ENCODE measurements around the gene TAS2R38.
"Not testable (repeated sequence)": the region's sequence is repeated elsewhere in the genome, so short reads cannot be mapped to it uniquely, and the experiment has no call there.

TAS2R38 gene

DNA sequence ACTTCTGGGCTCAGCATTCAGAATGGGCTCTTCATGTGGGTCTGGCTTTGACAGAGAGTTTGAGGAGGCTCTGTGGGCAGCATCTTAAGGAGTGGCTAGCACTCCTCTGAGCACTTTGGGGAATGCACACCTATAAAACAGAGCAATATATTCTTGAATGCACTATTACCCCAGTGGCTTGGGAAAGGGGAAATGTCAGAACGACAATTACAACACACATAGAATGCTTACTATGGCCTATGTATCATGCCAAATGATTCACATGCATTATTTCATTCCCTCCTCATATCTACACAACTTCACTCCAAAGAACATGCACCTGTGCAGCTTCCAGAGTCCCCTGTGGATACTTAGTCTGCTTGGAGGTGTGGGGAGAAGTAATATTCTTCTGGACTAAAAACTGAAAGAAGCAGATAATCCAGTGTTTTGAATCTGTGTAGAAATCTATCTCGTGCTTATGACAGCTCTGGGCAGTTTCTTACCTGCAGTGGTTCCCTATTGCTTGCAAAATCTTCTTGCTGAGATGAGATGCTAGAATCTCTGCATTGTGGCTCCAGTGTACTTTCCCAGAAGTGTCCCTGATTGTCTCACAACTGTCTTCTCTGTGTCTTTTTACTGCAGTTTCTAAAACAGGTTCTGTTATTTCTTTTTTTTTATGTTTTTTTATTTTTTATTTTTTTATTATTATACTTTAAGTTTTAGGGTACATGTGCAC is 16.6 kb upstream of the TAS2R38 start:
- ATAC-seq = no peak
- no peak for DNase-seq (ENCODE audit: low spot score in 2 of 2)
- no peak overlapping the region for H3K4me3 Mint-ChIP-seq
- no peaks in the 10 kb centered on the region for H3K9me3 Mint-ChIP-seq
- H3K36me3 Mint-ChIP-seq = no peaks in the 10 kb centered on the region
- no peak overlapping the region for H3K27ac Mint-ChIP-seq
- no peaks in the 10 kb centered on the region for H3K4me1 Mint-ChIP-seq

DNA sequence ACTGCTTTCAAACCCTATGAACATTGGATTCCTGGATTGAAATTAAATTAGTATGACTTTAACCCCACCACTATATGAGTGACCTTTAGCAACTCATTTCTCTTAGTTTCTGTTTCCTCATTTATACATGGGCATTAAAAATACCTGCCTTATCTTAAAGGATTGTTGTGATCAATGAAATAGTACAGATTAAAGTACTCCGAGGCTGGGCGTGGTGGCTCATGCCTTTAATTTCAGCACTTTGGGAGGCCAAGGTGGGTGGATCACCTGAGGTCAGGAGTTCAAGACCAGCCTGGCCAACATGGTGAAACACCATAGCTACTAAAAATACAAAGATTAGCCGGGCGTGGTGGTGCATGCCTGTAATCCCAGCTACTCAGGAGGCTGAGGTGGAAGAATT is 14.2 kb upstream of the TAS2R38 start:
- not testable (repeated sequence) for H3K4me1 Mint-ChIP-seq; H3K4me3 Mint-ChIP-seq; H3K27ac Mint-ChIP-seq; H3K9me3 Mint-ChIP-seq; H3K36me3 Mint-ChIP-seq; ATAC-seq; DNase-seq (ENCODE audit: low spot score in 2 of 2)

DNA sequence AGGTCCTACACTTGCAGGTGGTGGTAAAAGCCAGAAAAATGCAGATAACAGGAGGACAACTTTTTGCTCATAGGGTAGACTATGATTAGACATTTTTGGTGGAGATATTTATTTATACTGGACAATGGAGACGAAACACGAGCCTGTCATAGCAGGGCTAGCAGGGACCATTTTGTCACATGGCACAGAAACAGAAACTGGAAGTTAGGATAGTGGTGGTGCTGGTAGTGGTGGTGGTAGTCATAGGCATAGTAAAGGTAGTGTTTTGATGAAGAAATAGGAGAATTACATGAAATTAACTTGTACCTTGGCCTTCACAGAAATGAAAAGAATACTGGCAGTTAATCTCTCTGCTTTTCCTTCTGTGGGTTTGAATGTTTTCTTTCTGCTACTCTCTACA is 13.3 kb upstream of the TAS2R38 start:
- H3K4me1 Mint-ChIP-seq = no peaks in the 10 kb centered on the region
- H3K36me3 Mint-ChIP-seq = no peaks in the 10 kb centered on the region
- H3K4me3 Mint-ChIP-seq = no peak overlapping the region
- H3K27ac Mint-ChIP-seq = no peak overlapping the region
- no peaks in the 10 kb centered on the region for H3K9me3 Mint-ChIP-seq
- no peak for DNase-seq (ENCODE audit: low spot score in 2 of 2)
- ATAC-seq = no peak

DNA sequence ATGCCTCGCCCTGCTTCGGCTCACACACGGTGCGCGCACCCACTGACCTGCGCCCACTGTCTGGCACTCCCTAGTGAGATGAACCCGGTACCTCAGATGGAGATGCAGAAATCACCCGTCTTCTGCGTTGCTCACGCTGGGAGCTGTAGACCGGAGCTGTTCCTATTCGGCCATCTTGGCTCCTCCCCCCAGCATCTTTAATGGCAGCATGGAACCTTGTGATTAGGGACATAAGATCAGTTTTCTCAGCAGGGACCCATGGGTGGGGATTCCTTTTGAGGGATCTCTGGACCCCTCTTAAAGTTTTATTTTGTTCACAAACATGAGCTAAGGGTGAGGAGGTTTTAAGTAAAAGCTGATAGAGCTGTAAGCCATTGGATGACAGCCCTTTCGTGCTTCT is 12.4 kb upstream of the TAS2R38 start:
- H3K4me1 Mint-ChIP-seq; H3K9me3 Mint-ChIP-seq; H3K4me3 Mint-ChIP-seq; H3K36me3 Mint-ChIP-seq; H3K27ac Mint-ChIP-seq; DNase-seq (ENCODE audit: low spot score in 2 of 2); ATAC-seq: not testable (repeated sequence)

DNA sequence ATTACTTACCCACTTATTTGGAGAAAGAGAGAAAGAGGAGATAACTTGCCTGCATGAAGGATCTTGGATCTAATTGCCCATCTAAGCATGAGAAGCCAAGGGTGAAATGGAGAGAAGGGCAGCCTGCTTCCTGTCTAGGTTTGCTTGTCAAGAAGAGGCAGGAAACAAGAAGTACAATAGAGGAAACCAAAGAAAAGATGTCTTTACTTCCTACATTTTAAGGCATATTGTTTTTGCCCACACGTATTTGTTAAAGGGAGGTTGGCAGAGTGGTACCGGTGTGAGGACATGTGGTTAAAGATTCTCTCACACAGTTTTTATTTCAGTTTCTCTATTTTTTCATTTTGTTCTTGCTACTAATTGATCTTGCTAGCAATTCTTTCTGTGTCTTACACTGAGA is 6.0 kb upstream of the TAS2R38 start:
- Mint-ChIP-seq H3K27ac (no peak overlapping the region), H3K4me3 (no peak overlapping the region), H3K4me1 (peaks cover 8% of the 10 kb centered on the region), H3K36me3 (no peaks in the 10 kb centered on the region), H3K9me3 (peaks cover 5% of the 10 kb centered on the region)
- ATAC-seq = no peak
- no peak for DNase-seq (ENCODE audit: low spot score in 2 of 2)

DNA sequence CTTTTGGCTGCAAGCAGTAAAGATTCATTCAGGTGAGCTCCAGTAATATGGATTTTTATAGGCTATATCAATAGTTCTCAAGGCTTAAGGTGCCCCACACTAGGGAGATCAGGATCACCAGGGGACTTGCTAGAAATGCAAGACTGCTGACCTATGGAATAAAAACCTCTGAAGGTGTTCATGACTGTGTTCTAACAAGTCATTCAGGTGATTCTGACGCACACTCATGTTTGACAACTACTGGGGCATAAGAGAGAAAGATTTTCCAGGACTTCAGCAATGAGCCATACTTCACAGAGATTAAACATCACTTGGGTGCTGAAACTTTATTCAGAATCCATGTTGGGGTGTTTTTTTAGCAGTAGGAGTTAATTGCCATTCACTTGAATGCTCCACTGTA is 4.8 kb upstream of the TAS2R38 start:
- H3K4me3 Mint-ChIP-seq = no peak overlapping the region
- no peak overlapping the region for H3K27ac Mint-ChIP-seq
- no peaks in the 10 kb centered on the region for H3K36me3 Mint-ChIP-seq
- peaks cover 8% of the 10 kb centered on the region for H3K4me1 Mint-ChIP-seq
- DNase-seq (ENCODE audit: low spot score in 2 of 2) = no peak
- ATAC-seq = no peak
- H3K9me3 Mint-ChIP-seq = peaks cover 5% of the 10 kb centered on the region

DNA sequence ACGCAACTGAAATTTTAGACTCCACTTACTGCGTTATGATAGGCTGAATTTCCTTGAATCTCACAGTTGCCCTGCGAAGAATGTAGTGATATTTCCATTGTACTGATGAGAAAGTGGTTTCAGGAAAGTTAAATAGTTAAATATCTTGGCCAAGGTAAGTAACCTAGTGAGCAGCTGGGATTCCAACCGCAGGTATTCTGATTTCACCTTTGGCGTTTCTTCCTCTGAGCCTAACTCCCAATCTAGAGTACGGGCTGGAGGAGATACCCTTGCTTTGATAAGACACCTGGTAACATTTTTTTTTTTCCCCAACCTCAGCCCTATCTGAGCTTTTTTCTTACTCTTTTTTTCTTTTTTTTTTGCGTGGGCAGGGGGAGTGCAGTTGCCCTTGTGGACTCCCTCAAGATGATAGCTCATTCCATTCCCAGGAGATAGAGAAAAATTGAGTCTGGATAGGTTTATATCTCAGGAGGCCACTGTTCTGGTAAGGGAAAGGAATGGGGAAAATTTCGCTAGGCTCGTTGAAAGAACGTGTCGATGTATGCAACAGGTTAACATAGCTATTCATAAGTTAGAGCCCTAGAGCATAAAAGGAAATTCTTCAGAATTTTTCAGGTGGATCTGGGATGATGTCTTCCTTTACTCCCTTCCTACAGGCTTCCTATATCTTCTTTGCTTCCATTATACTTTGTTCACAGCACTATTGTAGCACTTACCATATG is 3.1 kb upstream of the TAS2R38 start:
- Mint-ChIP-seq H3K27ac (no peak overlapping the region), H3K4me1 (peaks cover 8% of the 10 kb centered on the region), H3K4me3 (peak overlapping the region; percentile 53), H3K36me3 (no peaks in the 10 kb centered on the region), H3K9me3 (peaks cover 5% of the 10 kb centered on the region)
- ATAC-seq (no peak), DNase-seq (ENCODE audit: low spot score in 2 of 2) (no peak)

DNA sequence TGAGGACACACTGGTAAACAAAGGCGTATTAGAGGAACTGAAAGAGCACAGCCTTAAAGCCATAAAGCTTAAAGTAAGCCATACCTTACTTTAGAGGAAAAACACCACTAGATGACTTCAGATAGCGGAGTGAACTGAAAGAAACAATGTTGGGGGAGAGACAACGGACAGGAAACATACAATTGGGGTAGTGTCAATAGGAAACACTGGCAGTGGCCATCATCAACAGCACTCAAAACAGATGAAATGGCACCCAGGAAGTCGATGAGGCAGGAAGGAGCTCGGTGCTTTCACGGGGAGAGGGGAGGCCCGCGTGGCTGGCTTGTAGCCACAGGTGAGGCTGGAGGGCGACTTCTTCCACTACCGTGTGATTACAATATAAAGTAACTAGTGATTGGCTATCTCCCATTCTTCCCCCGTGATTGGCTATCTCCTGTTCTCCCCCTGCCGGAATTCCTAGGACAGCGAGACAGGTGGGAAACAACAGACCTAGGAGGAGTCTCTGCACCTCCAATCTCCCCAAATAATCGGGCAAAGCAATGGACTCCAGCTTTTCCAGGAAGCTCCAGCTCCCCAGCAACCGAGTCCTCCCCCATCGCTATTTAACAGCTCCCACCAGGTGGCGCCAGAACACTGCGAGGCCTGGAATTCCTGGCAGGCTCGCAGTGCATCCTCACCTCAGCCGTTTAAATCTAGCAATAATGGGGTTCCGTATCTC is 2.4 kb upstream of the TAS2R38 start:
- Mint-ChIP-seq H3K4me3 (peak overlapping the region; percentile 53), H3K27ac (peak overlapping the region; percentile 10), H3K36me3 (no peaks in the 10 kb centered on the region), H3K4me1 (peaks cover 8% of the 10 kb centered on the region), H3K9me3 (peaks cover 5% of the 10 kb centered on the region)
- peak; percentile 71 for ATAC-seq
- DNase-seq (ENCODE audit: low spot score in 2 of 2) = peak; percentile 40 to 81

DNA sequence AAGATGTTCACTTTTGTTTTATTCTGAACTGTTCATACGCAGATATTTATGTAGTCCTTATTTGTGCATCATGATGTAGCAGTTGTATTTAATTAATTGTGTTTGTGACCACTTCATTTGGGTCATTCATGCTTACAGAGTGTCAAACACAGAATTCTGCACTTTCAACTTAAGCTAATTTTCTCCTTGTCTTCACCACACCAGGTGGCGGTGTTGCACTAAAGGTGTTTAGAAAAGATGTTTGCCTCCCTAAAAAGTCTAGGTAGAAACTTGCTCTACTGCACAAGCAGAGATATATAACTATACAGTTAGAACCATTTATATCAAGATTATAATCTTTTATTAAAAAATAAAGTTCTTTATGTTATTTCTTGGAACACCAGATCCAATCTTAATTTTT is 1.3 kb upstream of the TAS2R38 start:
- no peak for DNase-seq (ENCODE audit: low spot score in 2 of 2)
- Mint-ChIP-seq H3K4me3 (no peak overlapping the region), H3K9me3 (peaks cover 5% of the 10 kb centered on the region), H3K36me3 (no peaks in the 10 kb centered on the region), H3K27ac (no peak overlapping the region), H3K4me1 (peaks cover 8% of the 10 kb centered on the region)
- ATAC-seq = no peak

DNA sequence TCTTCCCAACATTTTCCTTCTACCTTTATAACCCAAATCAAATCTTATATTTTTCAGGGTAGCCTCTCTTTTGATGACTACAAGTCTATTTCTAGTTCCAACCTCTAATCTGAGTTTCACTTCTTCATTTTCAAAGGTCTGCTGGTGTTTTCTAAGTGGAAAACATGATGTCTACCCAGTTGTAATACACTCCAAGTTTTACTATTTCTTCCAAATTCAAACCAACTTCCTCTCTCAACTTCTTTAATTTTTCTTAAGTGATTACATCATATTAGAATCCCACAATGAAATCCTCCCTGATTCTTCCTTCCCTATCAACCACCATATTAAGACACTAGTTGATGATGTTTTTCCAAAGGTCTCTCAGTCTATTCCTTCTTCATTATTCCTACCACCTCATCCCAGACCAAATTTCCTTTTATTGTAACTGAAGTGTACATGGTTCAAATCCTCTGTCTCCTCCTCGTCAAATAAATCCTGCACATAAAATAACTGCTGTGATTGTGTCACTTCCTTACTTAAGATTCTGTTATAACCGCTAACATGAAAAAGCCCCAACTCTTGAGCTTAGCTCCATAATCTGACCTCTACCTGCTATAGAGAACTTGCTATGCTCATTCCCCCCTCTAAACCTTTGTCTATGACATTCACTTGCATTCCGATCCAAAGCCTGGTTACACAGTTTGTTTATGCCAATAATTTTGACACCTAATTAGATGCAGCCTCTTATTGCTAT is 12.7 kb downstream of the TAS2R38 start:
- no peaks in the 10 kb centered on the region for H3K4me1 Mint-ChIP-seq
- H3K36me3 Mint-ChIP-seq = no peaks in the 10 kb centered on the region
- no peaks in the 10 kb centered on the region for H3K9me3 Mint-ChIP-seq
- no peak overlapping the region for H3K27ac Mint-ChIP-seq
- no peak for DNase-seq (ENCODE audit: low spot score in 2 of 2)
- ATAC-seq = no peak
- no peak overlapping the region for H3K4me3 Mint-ChIP-seq

DNA sequence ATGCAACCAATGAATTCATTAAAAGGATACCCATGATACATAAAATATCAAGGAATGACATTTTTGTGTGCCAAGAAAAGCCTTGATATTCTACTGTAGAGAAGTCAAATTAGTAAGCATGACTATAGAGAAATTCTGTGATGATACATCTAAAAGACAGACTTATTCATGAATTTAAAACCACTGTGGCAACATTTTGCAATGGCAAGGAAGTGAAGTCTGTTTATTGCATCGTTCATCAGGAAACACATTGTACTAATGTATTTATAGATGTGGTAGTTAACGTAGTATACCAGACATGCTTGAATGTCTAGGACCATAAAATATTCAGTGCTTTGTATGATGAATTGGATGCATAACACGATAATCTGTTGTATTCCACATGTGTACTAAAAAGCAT is 17.5 kb downstream of the TAS2R38 start:
- Mint-ChIP-seq H3K27ac (no peak overlapping the region), H3K9me3 (no peaks in the 10 kb centered on the region), H3K4me1 (no peaks in the 10 kb centered on the region), H3K4me3 (no peak overlapping the region), H3K36me3 (no peaks in the 10 kb centered on the region)
- no peak for ATAC-seq
- DNase-seq (ENCODE audit: low spot score in 2 of 2) = no peak

DNA sequence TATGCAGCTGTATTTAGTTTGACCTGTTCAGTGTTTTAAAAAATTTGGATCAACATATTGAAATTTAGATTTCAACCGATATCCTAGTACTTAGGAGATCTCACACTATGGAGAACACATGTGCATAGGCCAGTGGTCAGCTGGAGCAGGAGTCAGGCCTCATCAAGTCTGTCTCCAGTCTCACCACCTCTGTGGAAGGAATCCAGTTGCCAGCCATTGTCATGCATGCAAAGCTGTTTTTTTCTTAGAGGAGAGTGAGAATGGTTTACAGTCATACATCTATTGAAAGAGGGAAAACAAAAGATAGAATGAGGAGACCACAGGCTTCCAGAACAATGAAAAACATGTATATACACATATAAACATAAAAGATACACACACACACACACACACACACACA is 19.2 kb downstream of the TAS2R38 start:
- no peak overlapping the region for H3K4me3 Mint-ChIP-seq
- DNase-seq (ENCODE audit: low spot score in 2 of 2) = no peak
- no peaks in the 10 kb centered on the region for H3K9me3 Mint-ChIP-seq
- H3K4me1 Mint-ChIP-seq = no peaks in the 10 kb centered on the region
- no peak for ATAC-seq
- H3K27ac Mint-ChIP-seq = no peak overlapping the region
- H3K36me3 Mint-ChIP-seq = no peaks in the 10 kb centered on the region

DNA sequence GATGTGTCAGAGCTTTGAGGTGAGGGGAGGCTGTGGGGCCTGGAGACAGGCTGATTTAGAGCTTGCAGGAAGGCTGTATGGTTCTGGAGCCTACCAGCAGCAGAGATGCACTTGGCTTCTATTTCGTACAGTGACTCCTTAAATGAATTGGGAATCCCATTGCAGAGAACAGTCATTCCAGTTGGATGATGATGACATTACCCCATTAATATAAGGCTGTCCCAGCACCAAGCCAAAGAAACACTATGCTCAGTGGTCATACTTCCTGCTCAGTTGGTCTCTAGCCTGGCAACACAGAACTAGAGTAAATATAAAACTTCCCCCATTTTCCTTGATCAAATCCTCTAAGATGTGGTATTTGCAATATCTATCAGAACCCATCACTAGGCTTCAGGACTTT is 21.1 kb downstream of the TAS2R38 start:
- no peak for ATAC-seq
- Mint-ChIP-seq H3K4me3 (no peak overlapping the region), H3K36me3 (no peaks in the 10 kb centered on the region), H3K9me3 (no peaks in the 10 kb centered on the region), H3K4me1 (no peaks in the 10 kb centered on the region), H3K27ac (no peak overlapping the region)
- no peak for DNase-seq (ENCODE audit: low spot score in 2 of 2)

DNA sequence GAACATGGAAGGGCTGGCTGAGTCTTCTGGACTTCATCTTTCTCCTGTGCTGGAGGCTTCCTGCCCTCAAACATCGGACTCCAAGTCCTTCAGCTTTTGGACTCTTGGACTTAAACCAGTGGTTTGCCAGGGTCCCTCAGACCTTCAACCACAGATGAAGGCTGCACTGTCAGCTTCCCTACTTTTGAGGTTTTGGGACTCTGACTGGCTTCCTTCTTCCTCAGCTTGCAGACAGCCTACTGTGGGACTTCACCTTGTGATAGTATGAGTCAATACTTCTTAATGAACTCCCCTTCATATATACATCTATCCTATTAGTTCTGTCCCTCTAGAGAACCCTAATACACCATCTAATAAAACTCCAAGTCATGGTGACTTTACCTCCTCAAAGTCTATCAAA is 22.8 kb downstream of the TAS2R38 start:
- no peak overlapping the region for H3K27ac Mint-ChIP-seq
- no peak for DNase-seq (ENCODE audit: low spot score in 2 of 2)
- H3K4me3 Mint-ChIP-seq = no peak overlapping the region
- H3K4me1 Mint-ChIP-seq = no peaks in the 10 kb centered on the region
- no peaks in the 10 kb centered on the region for H3K9me3 Mint-ChIP-seq
- H3K36me3 Mint-ChIP-seq = no peaks in the 10 kb centered on the region
- ATAC-seq = no peak

DNA sequence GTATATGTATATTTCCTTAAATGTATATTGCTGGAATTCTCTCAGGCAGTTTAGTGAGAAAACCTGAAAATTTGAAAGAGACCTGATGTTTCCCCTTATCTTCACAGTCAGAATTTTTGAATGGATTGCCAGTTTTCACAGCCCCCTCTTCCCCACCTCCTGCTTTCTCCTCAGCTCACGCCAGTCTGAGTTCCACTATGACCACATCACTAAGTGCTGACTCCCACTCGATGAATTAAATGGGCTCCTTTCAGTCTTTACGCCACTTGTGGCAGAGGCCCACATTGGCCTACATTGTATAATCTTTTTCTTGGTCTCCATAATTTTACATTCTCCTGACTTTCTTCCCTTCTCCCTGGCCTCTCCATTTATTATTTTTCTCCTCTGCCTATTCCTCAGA is 23.7 kb downstream of the TAS2R38 start:
- ATAC-seq = no peak

More for the DNA sequence above, 23.7 kb downstream of the TAS2R38 start:
- H3K27ac Mint-ChIP-seq = no peak overlapping the region
- no peaks in the 10 kb centered on the region for H3K36me3 Mint-ChIP-seq
- no peaks in the 10 kb centered on the region for H3K4me1 Mint-ChIP-seq
- no peak for DNase-seq (ENCODE audit: low spot score in 2 of 2)
- H3K9me3 Mint-ChIP-seq = no peaks in the 10 kb centered on the region
- no peak overlapping the region for H3K4me3 Mint-ChIP-seq
